Measurements from ENCODE around the gene BCL2L13. TPM values are rescaled to one million over a fixed set of nuclear protein-coding genes. Genes with fewer than 3 reads are reported as not detected.

BCL2L13 gene
- total RNA-seq, 4 donors from 2014 or later = 35.2 to 50.1 (median 38.3) TPM

GRCh38 chr22:17772249-17772957, 133.8 kb downstream of the BCL2L13 start:
- Histone ChIP-seq H3K27ac (peak overlapping the region in 1 of 4 donors; percentile 90), H3K4me1 (peaks cover 0 to 39% (median 27%) of the 10 kb centered on the region in 4 donors), H3K9me3 (no peaks in the 10 kb centered on the region), H3K4me3 (peak overlapping the region in 2 of 4 donors; percentile 91 to 99), H3K36me3 (no peaks in the 10 kb centered on the region), H3K27me3 (no peaks in the 10 kb centered on the region)
- DNase-seq = peak in 1 of 3 donors; percentile 46
- TF ChIP-seq POLR2A (IDR thresholded peaks at IDR 0.05) = no peak
- no peak for TF ChIP-seq CTCF (IDR thresholded peaks at IDR 0.05)

- Histone ChIP-seq H3K27ac (peak overlapping the region in 3 of 4 donors; percentile 77 to 90 (median 86)), H3K36me3 (no peaks in the 10 kb centered on the region), H3K4me1 (peaks cover 0 to 38% (median 26%) of the 10 kb centered on the region in 4 donors), H3K27me3 (no peaks in the 10 kb centered on the region), H3K9me3 (no peaks in the 10 kb centered on the region), H3K4me3 (peak overlapping the region; percentile 77 to 99 (median 92))
- peak in 1 of 3 donors; percentile 47 for DNase-seq
- TF ChIP-seq CTCF (IDR thresholded peaks at IDR 0.05) = no peak
- TF ChIP-seq POLR2A (IDR thresholded peaks at IDR 0.05) = no peak
These were observed 134.5 kb downstream of the BCL2L13 start for GRCh38 chr22:17772958-17773605.

- H3K4me1 ChIP-seq = peaks cover 0 to 37% (median 21%) of the 10 kb centered on the region in 4 donors
These were observed 135.1 kb downstream of the BCL2L13 start for GRCh38 chr22:17773606-17774205.

GRCh38 chr22:17774206-17774925, 135.8 kb downstream of the BCL2L13 start, which contains the start of gene BID:
Gene BID (minus strand): TSS chr22:17774469. CDS start chr22:17750116, 24,353 bp downstream.
- peak within 1 kb of the TSS; percentile 77 to 99 (median 92) for H3K4me3 ChIP-seq
- peaks cover 0 to 37% (median 18%) of the 10 kb centered on the region in 4 donors for H3K4me1 ChIP-seq
- no peaks in the 10 kb centered on the region for H3K9me3 ChIP-seq
- H3K27me3 ChIP-seq = no peaks in the 10 kb centered on the region
- TF ChIP-seq POLR2A (IDR thresholded peaks at IDR 0.05) (no peak), CTCF (IDR thresholded peaks at IDR 0.05) (no peak)
- DNase-seq = peak; percentile 77 to 84 (median 80)
- peak within 1 kb of the TSS; percentile 77 to 90 (median 83) for H3K27ac ChIP-seq
- H3K36me3 ChIP-seq = no peaks in the 10 kb centered on the region

More at GRCh38 chr22:17773606-17774205, 135.1 kb downstream of the BCL2L13 start:
- no peak for TF ChIP-seq POLR2A (IDR thresholded peaks at IDR 0.05)
- no peak for TF ChIP-seq CTCF (IDR thresholded peaks at IDR 0.05)
- peak; percentile 53 to 77 (median 71) for DNase-seq
- Histone ChIP-seq H3K4me3 (peak overlapping the region; percentile 77 to 99 (median 92)), H3K9me3 (no peaks in the 10 kb centered on the region), H3K27ac (peak overlapping the region; percentile 77 to 90 (median 83)), H3K27me3 (no peaks in the 10 kb centered on the region), H3K36me3 (no peaks in the 10 kb centered on the region)
